PFSK-1 (cell line): ENCODE measurements around the gene TFDP2.

ENCODE experiments used
- POLR2AphosphoS5 ChIP-seq: IDR thresholded peaks from 2 replicates; pipeline ENCODE4 v1.6.1; 2012; ENCODE audit warnings: low read depth, mild to moderate bottlenecking, control low read depth, low read length, moderate library complexity
- TF ChIP-seq, protein P1 (sequence below), 2 experiments: IDR thresholded peaks; 2 replicates each; pipeline versions ENCODE4 v1.6.1 to v1.8.0; 2011 to 2012; ENCODE audit warnings: low read depth in 2 of 2, low read length in 2 of 2, control low read depth in 1 of 2, inconsistent platforms in 1 of 2, mild to moderate bottlenecking in 1 of 2, moderate library complexity in 1 of 2; ENCODE audit not compliant: insufficient read depth in 1 of 2

- TF ChIP-seq POLR2AphosphoS5 = no peak
- TF ChIP-seq, protein P1, sequence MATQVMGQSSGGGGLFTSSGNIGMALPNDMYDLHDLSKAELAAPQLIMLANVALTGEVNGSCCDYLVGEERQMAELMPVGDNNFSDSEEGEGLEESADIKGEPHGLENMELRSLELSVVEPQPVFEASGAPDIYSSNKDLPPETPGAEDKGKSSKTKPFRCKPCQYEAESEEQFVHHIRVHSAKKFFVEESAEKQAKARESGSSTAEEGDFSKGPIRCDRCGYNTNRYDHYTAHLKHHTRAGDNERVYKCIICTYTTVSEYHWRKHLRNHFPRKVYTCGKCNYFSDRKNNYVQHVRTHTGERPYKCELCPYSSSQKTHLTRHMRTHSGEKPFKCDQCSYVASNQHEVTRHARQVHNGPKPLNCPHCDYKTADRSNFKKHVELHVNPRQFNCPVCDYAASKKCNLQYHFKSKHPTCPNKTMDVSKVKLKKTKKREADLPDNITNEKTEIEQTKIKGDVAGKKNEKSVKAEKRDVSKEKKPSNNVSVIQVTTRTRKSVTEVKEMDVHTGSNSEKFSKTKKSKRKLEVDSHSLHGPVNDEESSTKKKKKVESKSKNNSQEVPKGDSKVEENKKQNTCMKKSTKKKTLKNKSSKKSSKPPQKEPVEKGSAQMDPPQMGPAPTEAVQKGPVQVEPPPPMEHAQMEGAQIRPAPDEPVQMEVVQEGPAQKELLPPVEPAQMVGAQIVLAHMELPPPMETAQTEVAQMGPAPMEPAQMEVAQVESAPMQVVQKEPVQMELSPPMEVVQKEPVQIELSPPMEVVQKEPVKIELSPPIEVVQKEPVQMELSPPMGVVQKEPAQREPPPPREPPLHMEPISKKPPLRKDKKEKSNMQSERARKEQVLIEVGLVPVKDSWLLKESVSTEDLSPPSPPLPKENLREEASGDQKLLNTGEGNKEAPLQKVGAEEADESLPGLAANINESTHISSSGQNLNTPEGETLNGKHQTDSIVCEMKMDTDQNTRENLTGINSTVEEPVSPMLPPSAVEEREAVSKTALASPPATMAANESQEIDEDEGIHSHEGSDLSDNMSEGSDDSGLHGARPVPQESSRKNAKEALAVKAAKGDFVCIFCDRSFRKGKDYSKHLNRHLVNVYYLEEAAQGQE (IDR thresholded peaks at IDR 0.05; ENCODE audit: insufficient read depth in 1 of 2, low read depth in 2 of 2, low read length in 2 of 2) = no peak
Observed at GRCh38 chr3:142088522-142088921, 60.8 kb downstream of the TFDP2 start.
